GM19239 (cell line): ENCODE measurements around the gene HABP2.

Source experiments
- DNase-seq: peaks from one replicate; pipeline ENCODE4 v3.0.0; 2011; ENCODE audit warnings: low spot score; ENCODE audit not compliant: insufficient read length
- FAIRE-seq: peaks from 2 replicates; lab custom pipeline; 2011; peaks lifted over from hg19 to GRCh38; lab: Jason Lieb, UNC

The HABP2 gene

DNA sequence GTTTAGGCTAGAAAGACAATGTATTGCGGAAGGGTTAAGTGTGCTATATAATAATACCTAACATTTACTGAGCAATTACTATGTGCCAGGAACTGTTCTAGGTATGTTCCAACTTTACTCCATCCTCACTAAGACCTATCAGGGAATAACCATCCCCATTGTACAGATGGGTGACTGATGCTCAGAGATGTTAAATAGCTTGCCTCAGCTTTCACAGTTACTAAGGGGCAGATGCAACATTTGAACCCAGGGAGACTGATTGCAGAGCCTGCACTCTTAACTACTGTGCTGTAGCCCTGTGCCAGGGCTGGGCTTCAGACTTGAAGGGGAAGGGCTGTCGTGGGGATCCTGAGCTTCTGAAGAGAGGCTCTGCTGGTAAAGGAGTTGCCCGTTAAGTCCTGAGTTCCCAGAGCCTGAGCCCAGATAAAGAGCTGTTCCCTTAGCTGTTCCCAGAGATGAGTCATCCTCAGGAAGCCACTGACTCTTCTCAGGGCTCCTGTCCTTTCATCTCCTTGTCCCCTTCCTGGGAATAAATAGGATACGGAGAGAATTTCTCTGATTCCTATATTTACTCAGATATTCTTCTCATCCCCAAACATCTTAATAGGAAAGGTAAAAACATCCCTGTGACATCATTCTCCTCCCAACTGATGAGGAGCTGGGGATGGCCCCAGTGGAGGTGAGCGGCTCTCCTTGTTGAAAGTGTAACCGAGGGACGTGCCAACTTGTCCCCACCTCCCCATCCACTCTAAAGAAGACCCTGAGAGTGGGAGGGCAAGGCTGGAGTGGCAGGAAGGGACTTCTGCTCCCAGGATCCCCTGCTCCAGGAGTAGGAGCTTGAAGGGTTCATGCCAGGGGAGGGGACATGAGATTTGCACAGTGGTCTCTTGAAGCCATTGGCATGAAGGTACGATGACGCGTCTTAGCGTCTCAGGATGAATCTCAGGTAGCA, 28.0 kb upstream of the HABP2 start:
- DNase-seq (no peak), FAIRE-seq (no peak)

DNA sequence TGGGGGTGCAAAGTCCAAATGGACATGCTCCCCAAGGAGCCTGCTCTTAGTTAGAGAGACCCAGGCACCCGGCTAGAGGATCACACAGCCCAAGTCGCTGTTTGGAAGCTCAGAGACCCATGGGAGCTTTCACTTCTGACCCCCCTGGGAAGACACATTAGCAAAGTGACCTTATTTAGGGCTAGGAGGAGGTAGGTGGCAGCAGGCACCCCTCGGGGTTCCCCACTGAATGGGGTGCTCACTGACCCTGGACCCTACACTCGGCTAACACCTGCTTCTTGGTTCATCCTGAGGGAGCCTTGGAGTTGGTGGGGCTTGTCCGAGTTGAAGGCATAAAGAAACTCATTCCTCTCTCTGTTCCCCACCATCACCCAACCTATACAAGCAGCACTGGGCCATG, 27.1 kb upstream of the HABP2 start:
- DNase-seq (no peak), FAIRE-seq (no peak)

DNA sequence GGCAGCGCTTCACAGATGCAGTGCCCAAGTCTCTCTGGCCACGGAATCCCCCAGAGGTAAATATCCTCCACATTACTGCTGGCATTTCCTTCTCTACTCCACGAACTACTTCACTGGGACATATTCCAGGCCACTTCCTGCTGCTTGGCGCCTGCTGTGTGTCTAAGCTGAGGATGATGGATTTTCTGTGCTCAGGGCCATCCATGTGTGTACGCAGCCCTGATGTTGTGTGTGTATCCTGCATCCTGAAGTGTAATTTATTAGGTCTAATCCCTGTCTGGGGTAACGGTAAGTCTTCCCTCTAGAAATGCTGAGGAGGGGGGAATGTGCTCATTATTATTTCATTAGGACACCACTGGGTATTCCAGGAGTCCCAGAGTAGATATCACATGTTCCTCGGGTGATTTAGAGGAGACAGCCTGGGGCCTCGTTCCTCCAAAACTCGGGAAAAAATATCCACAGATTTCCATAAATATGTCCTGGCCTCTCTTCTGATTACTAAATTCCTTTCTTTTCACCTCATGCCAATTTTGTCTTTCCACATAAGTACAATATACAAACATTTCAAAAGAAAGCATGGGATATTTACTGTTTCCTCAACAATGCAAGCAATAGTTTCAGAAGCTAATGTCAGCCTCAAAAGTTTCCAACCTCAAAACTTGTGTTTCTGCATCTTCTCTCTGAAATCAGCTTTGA, 25.5 kb upstream of the HABP2 start:
- no peak for DNase-seq
- no peak for FAIRE-seq

DNA sequence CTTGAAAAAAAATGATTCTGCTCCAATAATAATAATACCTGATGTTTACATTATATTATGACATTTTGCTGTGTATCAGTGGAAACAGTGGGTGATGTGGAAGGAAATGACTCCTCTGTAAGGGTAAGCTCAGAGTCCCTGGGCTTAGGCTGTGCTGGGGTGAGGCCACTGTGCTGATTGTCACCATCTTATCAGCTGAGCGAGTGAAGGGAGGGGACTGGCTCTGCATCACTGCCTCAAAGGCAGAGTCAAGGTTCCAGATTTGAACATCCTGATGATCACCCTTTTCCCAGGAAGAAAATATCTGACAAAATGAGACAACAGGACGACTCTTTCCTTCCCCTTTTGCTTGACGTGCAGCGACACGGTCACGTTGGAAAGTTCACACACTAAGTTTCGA, 24.0 kb upstream of the HABP2 start:
- FAIRE-seq: no peak
- no peak for DNase-seq

DNA sequence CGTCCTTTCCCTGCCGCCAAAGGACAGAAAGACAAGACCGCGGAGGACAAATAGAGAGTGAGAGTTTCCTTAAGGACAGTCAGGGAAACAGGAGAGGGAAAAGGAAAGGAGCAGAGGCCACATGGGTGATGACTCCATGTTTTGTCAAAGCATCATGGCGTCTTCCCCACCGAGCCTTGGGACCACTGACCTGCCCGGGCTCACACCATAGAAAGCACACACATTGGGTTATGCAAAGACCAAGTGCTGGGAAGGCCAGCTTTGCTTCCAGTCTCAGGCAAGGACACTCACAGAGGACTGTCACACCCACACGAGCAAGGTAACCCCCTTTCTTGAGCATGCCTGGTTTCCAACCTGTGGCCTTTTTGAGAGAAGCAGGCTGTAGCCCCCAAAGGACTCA, 23.3 kb upstream of the HABP2 start:
- no peak for FAIRE-seq

DNA sequence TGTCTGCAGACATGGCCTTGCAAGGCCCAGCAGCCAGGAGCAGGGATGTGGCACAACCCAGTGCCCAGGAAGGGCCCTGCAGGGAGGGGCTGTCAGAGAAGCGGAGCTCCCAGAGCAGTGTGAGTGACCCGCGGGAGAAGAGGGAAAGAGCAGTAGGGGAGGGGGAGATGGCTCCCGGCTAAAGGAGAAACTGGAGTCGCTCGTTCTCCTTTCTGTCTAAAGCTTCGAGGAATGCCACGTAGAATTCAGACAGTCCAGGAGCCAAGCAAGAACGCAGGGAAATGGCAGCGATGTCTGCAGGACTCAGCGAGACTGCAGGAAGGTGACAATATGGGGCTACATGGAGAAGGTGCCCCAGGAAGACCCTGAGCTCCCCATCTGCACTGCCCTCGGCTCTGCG, 22.4 kb upstream of the HABP2 start:
- no peak for DNase-seq
- no peak for FAIRE-seq

More for the DNA sequence above, 23.3 kb upstream of the HABP2 start:
- no peak for DNase-seq

DNA sequence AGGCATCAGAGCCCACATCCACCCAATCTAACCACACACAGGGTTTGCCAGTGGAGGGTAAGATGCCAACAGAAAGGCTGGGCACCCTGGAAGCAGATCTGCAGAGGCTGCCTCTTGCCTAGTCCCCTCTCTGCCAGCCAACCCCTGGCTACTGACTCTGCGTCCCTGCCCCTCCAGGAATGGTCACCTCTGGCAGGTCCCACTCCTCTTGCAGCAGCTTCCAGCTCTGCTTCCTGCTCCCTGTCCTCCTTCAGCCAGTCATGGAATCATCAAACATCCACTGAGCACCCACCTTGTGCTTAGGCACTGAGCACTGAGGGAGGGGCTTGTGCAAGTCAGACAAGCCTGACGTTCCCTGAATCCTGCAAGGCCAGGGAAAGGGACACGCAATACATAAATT, 20.1 kb upstream of the HABP2 start:
- DNase-seq (no peak), FAIRE-seq (no peak)

DNA sequence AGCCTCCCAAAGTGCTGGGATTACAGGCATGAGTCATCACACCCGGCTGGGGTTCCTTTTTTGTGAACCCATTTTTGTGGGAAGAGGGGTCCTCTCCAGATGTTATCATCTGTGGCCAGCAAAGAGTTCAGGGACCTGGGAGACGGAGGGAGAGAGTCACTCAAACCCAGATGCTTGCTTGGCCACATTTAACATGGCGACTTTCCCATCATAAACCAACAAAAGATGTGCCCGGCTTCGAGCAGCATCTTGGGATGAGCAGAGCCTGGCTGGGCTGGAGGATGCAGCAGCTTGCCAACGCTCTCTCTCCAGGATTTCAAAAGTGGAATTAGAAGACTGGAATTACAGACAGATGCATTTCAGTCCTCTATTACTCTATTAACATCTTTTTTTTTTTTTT, 19.1 kb upstream of the HABP2 start:
- DNase-seq (no peak), FAIRE-seq (no peak)

DNA sequence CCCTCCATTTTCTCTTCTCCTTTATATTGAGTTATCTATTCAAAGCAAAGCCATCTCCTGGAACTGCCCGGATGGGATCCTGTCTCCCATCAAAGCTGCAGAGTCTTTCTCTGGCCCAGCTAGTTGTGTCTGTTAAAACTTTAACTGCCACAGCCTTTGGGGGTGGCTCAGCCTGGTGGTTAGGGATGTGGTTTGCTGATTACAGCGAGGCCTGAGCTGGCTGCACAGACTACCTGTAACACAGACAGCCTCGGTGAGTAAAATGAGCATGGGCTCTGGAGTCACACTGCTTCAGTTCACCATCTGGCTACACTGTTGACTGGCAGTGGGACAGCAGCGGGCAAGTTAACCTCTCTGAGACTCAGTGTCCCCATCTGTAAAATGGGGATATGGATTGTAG, 18.4 kb upstream of the HABP2 start:
- DNase-seq (no peak), FAIRE-seq (no peak)

DNA sequence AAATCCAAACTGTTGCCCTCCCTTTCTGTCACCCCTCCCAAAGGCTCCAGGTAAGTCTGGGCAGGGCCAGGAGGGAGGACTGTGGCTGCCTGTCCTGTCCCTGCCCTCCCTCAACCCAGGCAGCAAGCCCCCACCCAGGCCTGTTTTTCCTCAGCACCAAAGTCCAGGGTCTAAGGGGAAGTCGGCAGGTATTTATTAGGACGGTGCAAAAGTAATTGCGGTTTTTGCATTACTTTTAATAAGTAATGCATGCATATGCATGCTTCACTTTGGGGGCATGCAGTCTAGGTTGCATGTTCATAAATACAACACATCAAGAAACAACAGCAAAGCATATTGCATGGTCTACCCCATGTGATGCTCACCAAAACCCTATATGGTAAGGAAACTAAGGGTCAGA, 15.2 kb upstream of the HABP2 start:
- DNase-seq (no peak), FAIRE-seq (no peak)

DNA sequence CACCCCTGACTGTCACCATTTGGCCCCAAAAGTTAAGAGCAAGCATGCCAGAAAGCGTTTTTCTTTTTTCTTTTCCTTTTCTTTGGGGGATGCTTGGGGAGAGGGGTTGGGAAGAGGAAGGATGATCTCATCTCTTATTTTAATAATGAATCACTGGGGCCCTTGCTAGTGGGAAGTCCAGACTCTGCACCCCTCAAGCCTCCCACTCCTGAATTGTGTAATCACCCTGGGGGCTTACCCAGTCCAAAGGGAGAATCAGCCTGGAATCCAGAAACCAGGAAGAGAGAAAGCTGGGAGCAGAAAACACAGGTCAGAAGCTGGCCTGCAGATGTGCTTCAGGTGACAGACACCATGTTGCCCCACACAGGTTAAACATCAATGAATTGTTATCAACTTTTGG, 14.7 kb upstream of the HABP2 start:
- no peak for FAIRE-seq
- DNase-seq: no peak

DNA sequence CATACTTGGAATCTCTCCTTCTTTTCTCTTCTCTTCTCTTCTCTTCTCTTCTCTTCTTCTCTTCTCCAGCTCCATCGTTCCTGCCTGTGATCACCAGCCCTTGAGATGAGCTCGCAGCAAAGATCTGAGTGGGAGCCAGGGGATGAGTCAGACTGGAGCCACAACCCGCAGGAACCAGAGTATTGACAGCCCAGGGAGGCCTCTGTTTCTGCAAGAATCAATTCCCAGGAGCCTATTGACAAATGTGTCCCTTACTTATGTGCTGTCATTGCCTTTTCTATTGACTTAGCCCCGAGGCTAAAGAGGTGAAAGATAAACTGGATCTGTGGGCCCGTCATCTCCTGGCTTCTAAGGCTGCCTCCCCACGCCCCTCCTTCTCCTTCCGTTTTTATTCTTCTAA, 13.1 kb upstream of the HABP2 start:
- DNase-seq (no peak), FAIRE-seq (no peak)

DNA sequence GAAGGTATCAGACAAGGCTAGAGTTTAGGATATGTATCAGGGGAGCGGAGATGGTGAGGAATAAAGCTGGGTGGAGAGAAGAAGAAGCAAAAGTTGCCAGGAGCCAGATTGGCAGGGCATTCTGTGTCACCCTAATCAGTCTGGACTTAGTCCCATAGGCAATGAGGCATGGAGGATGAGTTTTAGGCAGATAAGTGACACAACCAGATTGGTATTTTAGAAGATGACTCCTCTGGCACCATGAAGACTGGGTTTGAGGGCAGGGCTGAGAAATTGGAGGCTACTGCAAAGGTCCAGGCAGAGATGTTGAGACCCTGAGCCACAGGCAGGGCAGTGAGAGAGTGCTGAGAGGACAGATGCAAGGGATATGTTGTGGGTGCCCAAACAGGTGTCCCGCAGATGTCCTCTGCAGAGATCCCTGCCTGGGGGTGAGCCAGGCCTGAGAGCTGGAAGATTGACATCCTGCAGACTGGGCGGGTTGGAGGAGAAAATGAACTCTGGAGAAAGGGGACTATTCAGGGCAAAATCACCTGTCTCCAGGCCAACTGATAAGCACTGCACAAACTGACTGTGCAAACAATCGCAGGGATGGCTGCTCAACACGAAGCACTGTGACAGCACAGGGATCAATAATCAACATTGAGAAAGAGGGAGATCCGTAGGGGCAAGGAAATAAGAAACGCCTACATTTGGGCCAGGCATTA, 11.9 kb upstream of the HABP2 start:
- no peak for FAIRE-seq
- no peak for DNase-seq

DNA sequence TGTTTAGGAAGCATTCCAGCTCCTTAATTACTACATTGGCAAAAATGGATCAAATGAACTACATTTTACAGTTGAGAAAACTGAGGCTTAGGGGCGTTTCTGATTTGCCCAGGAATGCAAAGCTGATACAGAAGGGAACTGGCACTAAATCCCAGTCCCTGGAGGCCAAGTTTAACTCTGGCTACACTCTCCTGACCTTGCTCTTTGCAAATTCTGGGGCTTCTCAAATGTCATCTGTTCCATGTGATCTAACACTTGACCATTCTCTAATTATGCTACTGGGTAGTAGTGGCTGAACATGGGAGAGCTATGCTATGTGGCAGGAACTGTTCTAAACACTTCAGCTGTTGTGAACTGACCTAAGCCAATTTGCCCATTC, 11.3 kb upstream of the HABP2 start:
- DNase-seq: no peak
- no peak for FAIRE-seq

DNA sequence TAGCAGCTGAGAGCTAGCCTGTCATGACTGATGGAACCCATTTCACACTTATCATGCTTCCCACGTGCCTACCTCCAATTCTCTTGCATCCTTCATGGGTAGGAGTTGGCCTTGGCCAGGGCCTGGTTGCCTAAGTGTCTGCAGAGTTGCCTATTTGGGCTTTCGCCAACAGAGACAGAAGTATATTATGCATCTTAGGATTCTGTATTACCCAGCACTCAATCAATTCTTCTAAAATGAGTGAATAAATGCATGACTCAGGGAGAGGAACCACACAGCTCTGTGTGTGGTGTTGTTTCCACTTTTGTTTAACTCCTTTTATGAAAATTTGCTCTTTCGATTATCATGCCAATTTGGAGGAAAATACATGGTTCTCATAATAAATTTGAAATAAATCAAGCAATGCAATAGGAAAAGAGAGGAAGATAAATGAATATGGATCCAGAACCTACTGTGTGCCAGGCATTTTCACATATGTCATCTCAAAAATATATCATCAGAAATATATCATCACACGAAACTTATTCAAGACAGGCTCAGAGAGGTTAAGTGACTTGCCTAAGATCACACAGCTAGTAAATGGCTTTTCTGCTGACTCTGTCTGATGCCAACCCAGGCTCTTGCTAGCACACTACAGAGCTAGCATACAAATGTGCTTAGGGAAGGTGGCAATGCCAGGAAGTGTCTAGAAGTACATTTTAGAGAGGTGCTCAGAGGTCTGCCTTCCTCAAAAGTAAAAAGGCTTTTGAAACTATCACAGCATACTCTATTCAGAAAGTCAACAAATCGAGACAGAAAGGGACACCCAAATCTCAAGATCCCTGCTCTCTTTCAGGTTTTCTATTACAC, 9.5 kb upstream of the HABP2 start:
- FAIRE-seq (no peak), DNase-seq (no peak)

DNA sequence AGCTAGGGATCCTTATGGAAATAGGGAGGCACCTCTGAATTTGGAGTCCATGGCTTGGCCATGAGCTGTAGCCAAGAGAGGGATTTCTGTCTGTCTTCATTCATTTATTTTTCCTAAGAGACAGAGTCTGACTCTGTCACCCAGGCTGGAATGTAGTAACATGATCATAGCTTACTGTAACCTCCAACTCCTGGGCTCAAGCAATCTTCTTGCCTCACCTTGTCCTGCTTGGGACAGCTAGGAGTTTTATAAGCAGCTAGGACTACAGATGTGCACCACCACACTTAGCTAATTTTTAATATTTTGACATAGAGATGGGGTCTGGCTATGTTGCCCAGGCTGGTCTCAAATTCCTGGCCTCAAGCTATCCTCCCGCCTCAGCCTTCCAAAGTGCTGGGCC, 8.5 kb upstream of the HABP2 start:
- DNase-seq (no peak), FAIRE-seq (no peak)

DNA sequence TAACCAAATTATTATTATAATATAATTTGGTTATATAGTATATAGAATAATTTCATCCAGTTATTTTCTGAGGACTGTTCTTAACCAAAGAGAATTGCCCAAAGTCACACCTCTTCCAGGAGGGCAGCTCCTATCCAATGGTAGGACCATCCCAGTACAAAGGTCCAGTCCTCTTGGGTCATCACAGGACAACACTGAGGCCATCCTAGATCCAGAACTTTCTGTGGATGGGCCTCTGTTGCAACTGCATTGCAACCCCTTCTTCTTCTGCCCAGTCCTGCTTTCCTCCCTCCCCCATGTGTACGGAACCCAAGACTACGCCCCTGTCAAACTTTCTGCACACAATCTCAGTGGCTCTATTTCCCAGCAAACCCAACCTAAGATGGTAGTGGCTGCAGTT, 5.4 kb upstream of the HABP2 start:
- DNase-seq (no peak), FAIRE-seq (no peak)

DNA sequence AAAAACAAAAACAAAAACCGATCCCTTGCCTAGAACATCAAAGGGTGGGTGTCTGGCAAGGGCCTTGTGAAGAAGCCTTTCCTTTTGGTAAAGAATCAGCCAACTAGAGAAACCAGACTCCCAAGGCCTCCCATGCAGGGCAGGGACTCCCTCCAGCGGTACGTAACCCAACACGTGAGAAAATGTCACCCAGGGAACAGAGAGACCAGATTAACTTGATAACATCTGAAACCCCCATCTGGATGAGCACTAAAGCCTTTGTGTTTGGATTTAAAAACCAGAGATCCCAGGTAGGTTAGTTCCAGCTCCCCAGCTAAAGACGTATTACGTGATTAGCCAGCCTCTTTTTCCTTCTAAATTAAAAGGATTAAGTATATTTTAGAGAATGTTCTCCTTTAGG, 3.0 kb upstream of the HABP2 start:
- DNase-seq (no peak), FAIRE-seq (no peak)

DNA sequence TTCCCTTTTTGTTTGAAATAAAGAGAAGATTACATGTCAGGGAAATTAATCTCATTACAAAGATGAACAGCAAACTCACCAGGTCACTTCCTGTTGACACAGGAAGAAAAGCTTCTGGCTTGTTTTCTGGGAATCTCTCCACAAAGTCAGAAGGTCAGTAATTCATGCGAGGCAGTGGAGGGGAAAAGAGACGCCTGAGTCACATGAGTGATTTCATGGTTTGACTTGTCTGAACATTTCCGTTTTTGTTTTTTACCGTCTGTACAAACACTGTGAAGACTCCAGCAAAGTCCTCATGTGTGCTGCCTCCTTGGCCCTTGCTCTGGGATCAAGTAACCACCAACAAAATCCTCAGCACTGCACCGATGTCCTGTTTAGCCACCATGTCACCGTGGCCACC, 2.5 kb upstream of the HABP2 start:
- DNase-seq: no peak
- FAIRE-seq: no peak

DNA sequence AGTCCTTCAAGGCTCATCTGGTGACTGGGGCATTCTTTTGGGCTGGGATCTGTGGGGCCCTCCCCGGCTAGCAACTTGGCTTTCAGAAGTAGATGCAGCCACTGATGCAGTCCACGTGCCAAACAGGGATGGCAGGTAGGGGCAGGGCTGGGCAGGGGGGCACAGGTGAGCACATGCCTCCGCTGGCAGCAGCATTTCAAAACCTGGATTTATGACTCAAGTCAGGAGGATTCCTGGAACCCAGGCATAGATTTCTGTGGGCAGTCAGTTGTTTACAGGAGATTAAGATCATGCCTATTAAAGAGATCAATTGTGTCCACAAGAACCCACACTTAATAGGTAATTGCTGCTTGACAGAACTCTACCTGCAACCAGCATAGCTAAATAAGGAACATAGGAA, 839 bp upstream of the HABP2 start:
- FAIRE-seq (no peak), DNase-seq (no peak)
